Stimulated activated CD4-positive, alpha-beta T cell treated with anti-CD3 and anti-CD28 coated beads, TNF-alpha, amount 100 ng/mL, for 24 hours (primary cell): ENCODE data around the gene OLFML1.
A peak's percentile ranks its signal among the peaks of the same experiment; 100 is the strongest.

Experiments used
- DNase-seq, 3 experiments: peaks; one replicate each; pipeline ENCODE4 v3.0.0-alpha.2; 2020; ENCODE audit warnings: low read depth in 3 of 3

OLFML1 gene

DNA sequence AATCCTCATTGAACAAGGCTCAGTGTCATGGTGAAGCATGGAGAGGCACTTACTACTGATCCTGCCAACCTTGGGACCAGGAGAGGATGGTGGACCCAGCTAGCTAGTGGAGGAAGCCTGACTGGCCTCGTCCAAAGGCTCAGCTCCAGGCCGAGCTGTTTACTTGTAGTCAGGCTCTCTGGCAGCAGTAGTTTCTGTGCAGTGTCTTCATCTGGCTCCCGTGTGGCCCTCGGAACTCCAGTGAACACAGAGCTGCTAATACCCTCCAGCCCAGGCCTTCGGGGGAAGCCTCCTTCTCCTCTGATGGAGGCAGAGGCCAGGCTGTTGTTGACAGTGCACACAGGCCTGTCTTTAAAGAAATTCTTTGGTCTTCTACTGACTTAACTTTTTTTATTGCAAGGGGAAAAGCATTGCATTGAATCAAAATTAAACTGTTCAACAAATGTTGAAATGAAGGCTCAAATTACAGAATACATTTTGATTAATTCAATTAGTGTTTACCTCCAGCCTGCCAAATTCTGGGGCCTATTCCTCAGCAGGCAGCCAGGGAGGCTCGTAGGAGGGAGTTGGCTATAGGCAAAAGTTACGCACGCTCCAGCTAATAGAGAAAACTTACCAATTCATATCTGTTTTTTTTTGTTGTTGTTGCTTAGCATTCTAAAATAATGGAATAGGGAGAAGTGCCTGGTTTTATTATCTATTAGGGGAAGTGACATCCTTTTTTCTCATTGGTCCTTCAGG, 47.3 kb downstream of the OLFML1 start:
- no peak for DNase-seq

DNA sequence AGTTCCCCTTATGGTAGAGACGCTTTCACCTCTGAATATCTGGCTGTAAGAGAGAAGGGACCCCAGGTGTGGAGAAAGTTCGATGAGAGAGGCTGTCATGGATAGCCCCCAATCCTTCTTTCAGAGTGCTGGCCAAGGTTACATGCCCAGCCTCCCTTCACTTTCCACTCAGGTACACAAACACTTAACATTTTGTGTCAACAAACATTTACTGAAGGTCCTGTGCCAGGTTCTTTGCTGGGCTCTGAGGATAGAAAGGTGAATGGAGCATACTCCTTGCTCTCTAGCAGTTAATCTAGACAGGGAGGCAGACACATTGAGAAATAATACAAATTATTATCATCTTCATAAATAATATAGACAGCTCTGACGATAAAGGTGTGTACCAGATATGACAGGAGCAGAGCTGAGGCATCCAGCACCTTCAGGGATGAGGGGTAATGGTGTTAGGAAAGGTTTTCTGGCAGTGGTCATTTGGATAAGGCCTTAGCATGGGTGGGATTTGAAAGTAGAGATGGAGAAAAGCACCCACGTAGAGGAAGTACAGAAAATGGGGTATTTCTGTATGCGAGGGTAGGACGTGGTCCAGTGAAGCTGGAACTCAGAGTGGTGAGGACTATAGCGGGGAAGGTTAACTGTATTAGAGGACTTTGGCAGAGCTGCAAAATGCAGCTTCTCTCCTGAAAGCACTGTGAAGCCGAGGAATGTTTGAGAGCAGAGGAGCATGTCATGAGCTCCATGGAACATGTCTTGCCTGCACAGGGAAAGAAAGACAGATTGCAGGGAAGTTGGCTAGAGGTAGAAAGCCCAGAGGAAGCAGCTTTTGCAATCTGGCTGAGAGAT, 48.1 kb downstream of the OLFML1 start:
- no peak for DNase-seq

DNA sequence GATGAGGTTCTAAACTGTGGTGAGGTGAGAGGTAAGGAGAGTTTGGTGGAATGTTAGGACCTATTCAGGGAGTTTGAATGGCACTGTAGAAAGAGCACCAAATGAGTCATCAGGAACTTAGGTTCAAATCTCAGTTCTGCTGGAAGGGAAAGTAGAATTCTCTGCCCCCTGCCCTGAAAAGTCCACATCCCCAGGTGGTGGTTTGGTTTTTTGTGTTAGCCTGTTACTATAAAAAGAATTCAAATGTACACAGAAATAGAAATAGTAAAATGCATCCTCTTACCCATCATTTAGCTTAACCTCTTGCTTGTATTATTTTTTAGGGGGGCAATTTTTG, 48.7 kb downstream of the OLFML1 start:
- no peak for DNase-seq

DNA sequence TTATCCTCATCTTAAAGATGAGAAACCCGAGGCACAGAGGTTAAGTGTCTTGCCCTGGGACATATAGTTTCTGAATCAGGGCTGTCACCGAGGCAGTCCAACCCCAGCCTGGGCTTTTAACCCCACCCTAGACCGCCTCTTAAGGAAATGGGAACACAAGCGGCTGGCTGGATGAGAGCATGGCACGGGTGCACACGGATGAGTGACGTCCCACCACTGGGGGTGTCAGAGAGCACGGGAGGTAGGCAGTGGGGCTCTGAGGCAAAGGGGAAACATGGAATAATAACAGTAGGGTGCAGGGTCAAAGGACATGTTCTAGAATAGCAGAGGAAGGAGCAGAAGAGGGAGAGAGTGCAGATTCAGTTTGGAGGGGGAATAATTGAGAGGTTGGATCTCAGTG, 50.8 kb downstream of the OLFML1 start:
- no peak for DNase-seq

DNA sequence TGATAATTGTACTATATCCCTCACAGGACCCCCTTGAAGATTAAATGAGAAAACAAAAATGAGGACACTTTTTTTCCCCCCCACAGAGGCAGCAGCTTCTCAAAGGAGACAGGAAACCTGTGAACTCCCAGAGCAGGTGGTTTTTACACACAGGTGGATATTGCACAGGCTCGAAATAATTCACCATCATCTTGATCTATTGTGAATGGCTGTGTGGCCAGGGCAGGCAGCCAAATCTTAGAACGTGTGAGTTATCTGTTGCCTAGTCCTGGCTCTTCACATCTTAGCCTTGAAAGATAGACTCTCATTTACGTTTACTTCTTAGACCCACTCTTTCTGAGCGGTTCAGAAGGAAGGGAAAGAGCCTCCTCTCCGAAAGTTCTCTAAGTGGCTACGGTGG, 52.0 kb downstream of the OLFML1 start:
- DNase-seq = no peak

DNA sequence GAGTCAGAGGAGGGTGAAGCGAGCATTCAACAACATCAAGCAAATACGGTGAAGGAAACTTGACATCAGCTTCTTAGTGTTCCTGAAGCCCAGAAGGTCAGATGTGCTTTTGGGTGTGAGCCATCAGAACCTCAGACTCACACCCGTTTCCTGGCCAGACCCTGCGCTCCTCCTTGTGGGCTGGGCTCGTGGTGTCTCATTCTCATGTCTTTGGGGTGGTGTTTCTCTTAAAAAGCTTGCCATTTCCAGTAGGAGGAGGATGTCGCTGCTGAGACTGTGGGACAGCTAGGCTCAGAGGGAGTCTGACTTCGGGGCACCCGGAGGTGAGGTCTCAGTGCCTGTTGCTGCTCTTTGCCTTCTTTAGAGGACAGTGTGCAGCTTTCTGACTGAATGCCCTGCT, 52.7 kb downstream of the OLFML1 start:
- DNase-seq = peak in 1 of 3 experiments; percentile 29

DNA sequence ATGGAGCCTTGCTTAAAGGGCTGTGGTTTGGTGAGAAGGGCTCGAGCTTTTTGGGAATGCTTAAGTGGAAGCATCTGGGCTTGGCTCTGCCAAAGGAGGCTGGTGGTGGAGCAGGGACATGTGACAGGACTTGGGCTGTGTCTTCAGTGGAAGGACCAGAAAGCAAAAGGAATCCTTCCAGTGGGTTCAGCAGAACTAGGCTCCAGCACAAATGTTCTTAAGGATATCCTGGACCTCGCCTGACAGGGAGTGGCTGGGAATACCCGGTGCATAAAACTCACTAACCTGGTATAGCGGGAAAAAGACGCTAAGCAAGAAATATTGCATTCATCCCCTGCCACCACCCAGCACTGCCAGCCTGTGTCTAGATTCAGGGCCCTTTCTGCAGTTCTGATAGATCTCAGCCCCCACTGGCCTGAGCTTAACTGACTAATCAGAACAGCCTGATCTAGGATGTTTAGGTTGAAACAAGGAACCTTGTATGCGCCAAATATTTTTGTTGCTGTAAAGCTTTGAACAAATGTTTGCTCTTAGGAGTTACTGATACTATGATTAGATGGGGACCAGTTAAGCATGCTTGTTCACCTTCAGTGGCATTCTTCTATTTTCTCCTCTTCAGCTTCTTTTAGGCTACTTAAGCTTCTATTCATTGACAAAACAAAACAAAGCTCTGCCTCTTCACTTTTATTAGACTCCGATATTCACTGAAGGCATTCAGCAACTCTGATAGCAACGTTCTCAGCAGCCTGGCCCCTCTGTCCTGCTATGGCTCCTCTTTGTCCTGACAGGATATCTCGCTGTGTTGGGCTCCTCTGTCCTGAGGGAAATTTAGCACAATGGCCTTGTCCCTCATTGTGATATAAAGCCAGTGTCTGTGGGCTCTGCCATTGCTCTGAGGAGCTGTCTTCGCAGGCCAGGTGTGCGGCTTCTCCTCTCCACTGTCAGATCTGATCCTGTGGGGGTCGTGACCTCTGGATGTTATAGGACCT, 53.5 kb downstream of the OLFML1 start:
- DNase-seq = no peak

DNA sequence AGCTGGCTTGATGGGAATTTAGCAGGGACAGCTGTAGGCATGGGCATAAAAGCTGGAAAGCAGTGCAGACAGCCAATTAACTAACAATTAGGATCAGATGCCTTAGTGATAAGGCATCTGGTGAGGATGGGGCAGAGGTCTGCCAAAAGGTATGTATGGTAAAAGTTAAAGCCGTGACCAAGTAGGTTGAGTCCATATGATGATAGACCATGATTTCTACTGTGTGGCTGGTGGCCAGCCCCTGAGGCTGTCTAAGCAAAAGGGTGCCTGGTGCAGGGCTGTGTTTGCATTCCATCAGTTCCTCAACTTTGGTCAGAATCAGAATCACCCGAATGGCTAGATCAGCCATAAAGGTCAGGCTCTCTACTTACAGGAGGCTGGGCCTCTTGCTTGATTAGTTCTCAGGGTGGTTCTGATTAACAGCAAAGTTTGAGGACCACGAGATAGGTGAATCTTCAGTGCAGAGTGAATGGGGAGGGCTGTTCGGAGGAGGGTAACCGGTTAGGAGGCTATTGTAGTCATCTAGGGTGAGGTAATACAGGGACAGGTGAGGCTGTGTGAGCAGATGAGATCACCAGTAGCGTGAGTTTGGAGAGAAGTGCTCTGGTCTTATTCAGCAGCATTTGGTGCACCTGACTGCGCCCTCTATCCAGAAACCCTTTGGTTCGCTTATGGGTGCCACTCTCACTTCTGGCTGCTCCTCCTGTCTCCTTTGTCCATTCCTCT, 55.7 kb downstream of the OLFML1 start:
- no peak for DNase-seq

DNA sequence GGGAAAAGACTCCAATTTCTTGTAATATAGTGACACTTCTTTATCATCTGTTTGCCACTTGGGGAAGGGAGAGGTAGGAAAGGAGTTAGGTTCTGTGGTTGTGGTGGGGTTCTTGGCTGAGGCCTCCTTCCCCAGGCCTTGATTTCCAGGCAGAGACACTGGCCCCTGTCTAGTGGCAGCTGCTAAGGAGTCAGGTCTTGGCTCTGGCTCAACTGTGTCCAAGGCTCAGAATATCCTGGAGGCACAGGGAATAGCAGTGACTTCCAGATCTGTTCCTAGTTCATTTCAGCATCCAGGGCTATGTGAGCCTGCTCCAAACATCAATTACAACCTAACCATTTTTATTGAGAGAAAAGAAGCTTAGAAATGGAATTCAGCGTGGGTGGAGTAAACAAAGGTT, 58.0 kb downstream of the OLFML1 start:
- DNase-seq = no peak

DNA sequence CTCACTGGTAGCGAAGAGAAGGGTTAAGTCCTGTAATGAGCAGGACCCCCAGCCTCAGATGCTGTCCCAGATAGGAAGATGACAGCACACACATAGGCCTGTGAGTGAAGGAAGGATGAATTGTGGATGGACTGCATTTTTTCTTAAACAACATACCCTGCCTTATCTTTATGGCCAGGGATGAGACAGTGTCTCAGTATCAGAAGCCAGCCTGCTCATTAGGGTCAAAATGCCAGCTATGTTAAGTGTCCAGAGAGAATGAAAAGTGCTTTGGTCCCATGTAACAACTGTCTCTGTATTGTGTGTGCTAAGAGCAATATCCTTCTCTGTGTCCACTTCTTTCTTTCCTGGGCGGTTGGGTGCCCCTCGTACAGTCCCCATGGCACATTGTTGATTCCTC, 58.7 kb downstream of the OLFML1 start:
- DNase-seq = no peak

DNA sequence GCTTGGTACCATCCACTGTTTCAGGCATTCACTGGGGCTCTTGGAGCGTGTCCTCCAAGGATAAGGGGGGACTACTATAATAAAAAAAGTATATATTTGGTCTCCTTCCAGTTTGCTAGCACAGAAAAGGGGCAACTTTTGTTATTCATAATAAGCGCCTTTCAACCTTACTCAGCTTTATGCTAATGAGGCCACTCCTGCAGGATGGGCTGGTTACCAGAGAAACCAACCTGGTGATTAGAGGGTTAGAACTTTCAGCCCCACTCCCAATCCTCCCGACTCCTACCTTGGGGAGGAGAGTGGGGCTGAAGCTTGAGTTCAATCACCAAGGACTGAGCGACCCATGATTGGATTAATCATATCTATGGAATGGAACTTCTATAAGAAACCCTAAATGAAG, 60.3 kb downstream of the OLFML1 start:
- no peak for DNase-seq

DNA sequence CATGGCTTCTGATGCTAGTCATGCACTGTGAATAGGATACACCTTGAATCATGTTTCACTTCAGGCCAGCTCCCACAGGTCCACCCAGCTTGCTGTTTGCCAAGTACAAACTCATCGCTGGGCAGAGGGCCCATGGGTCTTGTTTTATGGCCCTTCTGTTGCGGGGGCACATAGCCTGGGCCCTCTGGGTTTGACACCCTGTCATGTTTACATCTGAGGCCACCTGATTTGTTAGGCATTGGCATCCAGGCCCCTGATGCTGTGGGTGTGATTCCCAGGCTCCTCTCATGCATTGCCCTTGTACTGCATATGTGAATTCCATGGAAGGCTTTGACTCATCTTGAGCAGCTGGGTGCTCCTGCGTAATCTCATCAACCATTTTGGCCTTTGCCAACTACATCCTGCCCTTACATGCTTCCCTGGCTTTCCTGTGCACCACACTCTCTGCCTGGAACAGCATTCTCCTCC, 61.1 kb downstream of the OLFML1 start:
- DNase-seq = no peak

DNA sequence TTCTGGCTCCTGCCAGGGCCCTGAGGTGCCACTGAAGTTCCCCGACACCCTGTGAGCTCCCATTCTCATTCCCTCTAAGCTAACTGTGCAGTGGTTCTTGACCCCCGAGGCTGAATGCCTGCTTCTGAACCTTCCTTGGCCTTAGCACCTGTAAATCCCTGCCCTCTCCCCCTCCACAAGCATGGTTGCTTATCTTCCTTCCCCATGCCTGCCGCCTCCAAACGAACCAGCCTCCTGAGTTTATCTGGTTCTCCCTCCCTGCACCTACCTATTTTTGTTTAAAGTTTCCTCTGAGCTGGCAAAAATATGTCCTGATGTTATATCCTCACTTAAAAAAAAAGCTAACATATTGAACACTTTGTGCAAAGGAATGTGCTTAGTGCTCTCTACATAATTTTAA, 62.4 kb downstream of the OLFML1 start:
- DNase-seq = no peak

DNA sequence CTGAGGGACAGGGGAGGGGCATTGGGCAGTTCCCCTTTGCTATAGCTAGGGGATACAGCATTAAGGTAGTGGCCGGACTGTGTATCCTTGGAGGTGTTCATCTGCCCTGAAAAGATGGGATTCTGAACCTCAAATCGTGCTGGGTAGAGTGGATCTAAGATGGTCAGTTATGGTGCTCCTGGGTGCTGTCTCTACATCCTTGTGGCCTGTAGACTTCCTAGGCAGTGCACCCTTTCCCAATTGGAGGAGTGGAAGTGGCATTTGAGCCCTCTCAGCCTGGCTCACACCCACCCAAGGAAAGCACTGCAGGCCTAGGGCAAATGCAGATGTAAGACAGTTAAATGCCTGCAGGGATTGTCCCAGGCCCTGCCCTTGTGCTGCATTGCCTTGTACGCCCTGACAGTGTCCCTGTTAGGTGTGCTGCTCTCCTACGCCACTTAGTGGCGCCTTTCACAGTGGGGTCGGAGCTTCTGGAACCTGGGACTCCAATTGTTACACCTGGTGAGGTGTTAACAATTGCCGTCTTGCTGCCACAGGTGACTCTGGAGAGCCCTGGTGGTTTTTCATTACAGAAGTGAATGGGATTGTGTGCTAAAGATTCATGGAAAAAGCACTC, 63.5 kb downstream of the OLFML1 start:
- DNase-seq = peak in 1 of 3 experiments; percentile 14

DNA sequence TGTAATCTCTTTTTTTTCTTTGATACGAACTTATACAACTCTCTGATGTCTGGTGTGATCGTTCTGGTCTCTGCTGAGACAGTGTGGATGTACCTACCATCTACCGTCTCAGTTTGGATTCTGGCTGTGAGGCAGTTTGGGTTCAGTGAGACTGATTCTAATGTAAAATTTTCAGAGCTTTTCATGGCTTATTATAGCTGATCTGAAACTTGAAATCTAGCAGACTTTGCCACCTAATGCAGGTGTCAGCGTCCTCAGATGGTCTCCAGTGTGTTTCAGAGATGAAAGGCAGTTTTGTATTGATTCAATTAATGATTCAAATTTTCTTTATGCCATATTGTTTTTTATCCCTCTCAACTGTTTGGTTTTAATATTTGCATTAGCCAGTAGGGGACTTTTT, 64.4 kb downstream of the OLFML1 start:
- no peak for DNase-seq

DNA sequence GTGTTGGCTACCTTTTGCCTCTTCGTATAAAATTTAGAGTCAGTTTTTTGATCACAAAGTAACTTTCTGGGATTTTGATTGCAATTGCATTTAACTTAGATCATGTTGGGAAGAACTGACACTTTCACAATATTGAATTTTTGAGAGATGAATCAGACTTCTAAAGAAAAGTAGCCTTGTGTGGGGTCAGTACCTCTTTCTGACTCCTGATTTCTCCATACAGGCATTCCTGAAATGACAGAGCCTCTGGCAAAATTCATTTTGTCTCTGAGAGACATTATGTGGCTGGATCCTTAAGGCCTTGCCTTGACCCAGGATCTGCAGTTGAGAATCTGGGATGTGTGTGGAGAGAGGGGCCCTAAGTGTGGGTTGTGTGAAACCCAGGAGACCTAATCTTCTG, 66.3 kb downstream of the OLFML1 start:
- DNase-seq = no peak

DNA sequence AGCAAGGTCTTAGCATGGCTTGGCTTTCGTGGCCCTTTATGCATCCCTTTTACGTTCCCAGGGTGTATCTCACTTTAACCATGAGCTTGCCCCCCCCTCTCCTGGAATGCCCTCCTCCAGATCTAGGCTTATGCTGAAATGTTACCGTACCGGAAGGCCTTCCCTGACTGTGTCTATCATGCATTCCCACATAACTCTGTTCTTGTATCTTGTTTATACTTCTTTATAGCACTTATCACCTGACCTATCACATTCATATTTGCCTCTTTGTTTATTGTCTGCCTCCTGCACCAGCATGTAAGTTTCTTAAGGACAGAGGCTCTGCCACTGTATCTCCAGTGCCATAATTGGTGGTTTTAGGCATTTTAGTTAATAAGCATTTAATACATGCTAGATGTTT, 67.4 kb downstream of the OLFML1 start:
- DNase-seq = no peak

DNA sequence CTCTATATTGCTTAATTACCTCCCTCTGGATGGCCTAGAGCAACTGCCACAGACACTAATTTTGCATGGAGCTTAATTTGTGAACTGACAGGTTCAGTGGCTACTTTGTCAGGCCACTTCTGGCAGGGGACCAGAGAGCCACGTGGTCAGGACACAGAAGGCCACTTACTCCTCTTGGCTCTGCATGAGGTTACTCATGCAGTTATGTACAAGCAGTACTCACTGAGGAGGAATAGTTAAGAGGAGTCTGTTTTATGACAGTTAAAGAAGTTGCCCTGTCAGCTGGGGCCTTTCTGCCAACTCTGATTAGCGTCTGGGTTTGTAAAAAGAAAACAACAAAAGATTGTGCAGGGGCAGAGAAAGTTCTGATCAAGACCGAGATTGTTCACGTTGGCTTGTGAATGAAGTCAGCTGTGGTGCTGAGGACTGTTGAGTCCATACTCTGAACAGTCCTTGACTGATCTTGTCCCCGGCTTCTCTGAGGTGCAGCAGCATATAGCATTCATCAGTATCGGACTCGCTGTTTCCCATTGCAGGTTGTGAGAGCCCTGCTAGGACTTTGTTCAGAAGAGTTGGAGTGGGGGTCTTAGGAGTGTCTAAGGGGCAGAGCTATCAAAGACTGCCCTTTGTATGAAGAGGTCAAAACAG, 69.9 kb downstream of the OLFML1 start:
- DNase-seq = no peak

DNA sequence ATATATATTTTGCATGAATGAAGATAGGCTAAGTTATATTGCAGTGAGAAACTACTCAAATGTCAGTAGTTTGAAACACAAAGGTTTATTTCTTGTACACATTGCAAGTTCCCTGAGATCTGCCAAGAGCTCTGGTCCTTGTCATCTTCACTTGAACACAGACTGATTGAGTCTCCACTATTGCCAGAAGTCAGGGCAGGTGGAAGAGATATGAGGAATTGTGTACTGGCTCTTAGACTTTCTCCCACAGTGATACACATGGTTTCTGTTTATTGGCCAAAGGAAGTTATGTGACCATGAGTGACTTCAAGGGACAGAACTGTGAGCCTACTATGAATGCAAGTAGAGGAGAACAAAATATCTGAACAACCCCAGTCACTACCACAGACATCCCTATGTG, 72.7 kb downstream of the OLFML1 start:
- DNase-seq = no peak
